SH-SY5Y (cell line): ENCODE measurements around the gene ANKRD63.
A peak's percentile ranks its signal among the peaks of the same experiment; 100 is the strongest.

ENCODE experiments used
- GATA2 ChIP-seq: IDR thresholded peaks from 2 replicates; pipeline ENCODE4 v1.6.1; 2011; ENCODE audit warnings: mild to moderate bottlenecking, low read depth, low read length
- GATA3 ChIP-seq: IDR thresholded peaks from 2 replicates; pipeline ENCODE4 v1.6.1; 2011; ENCODE audit warnings: low read depth, mild to moderate bottlenecking, low read length, moderate library complexity

ANKRD63 gene

GRCh38 chr15:40305281-40305680 lies 22.4 kb upstream of the ANKRD63 start:
- TF ChIP-seq GATA2: no peak
- TF ChIP-seq GATA3: no peak

DNA sequence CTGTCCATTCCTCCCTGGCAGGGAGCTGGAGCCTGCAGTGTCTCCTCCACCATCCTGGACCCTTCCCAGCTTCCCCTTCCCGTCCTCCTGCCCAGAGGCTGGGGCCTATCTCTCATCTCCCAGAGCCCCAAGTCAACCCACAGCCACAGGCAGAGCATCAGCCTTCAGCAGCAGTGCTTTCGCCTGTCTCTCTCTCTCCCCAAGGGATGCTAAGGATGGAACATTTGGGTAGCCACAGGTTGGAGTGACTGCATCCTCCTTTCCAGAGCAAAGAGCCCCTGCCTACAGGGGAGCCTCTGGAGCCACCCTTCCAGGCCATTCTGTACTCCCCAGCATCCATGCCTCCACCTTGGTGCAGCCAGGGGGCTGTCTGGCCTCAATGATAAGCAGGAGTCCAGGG lies 20.7 kb upstream of the ANKRD63 start:
- TF ChIP-seq GATA3: no peak
- no peak for TF ChIP-seq GATA2

- no peak for TF ChIP-seq GATA3
- no peak for TF ChIP-seq GATA2
These were observed 20.1 kb upstream of the ANKRD63 start for GRCh38 chr15:40302981-40303380.

- TF ChIP-seq GATA3 (no peak), GATA2 (no peak)
These were observed 19.5 kb upstream of the ANKRD63 start for GRCh38 chr15:40302288-40302886.

DNA sequence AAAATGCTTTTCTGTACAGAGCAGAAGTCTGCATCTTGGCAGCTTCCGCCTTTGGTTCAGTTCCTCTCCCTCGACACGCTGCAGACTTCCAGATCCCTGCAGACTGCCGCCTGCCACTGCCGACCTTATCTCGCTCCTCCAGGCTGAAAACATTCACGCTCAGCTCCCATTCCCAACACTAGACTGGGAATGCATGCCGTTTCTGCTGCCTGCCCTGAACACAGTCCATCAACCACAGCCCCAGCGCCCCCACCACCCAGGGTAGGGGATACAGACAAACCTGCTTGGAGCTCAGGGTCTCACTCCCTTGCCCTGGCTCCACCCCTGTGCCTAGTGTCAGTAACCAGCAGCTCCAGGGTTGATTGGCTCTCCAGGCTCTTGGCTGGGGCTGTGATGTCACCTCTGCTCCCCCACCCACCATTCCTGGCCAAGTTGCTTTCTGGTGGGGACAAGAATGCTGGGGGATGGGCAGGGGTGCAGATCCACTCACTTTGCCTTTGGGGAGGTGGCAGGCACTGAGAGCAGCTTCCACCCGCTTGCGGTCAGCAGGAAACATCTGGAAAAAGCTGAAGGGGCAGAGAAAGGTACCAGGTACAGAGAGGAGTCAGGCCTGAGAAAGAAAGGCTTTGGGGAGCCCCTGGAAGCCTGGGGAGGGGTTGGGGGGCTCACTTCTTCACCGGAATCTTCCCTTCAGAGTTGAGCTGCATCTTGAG lies 18.8 kb upstream of the ANKRD63 start:
- TF ChIP-seq GATA3 (no peak), GATA2 (peak; percentile 78)

- no peak for TF ChIP-seq GATA2
- no peak for TF ChIP-seq GATA3
These were observed 17.9 kb upstream of the ANKRD63 start for GRCh38 chr15:40300771-40301170.

DNA sequence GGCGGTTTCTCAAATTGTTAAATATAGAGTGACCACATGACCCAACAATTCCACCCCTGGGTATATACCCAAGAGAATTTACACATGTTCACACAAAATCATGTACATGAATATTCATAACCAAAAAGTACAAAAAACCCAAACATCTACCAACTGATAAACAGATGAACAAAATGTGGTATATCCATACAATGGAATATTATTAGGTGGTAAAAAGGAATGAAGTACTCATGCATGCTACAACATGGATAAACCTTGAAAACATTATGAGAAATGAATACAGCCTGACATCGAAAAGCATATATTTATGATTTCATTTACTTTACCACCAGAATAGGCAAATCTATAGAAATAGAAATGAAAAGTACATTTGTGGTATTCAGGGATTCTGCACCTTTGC lies 17.5 kb upstream of the ANKRD63 start:
- TF ChIP-seq GATA3 (no peak), GATA2 (no peak)

DNA sequence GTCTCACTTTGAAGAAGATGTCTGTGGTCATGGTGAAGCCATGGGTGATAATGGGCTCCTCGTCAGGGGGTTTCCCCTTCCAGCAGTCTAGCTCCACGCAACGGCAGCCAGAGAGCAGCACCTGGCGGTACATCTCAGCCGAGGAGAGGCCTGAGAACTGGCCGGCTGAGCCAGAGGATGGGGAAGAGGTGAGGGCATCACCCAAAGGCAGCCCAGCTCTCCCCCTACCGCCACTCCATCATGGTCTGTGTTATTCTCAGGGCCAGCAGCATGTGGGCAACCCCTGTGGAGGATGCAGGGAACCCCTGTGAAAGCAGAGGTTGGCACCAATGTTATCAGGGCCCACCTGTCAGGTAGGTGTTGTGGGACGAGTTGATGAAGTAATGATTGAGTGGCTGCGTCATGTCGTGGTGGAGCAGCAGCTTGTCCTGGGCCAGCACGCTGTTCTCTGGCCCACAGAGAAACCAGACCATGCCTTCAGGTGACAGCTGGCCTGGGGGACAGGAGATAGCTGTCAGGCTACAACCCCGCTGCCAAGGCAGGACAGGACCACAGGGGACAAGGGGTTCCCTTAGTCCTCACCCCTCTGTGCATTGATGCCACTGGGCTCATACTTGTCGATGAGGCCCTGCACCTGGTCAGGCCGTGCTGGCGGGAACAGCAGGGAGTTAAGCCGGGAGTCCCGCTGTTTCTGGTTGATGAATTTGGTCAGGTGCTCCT lies 15.5 kb upstream of the ANKRD63 start:
- TF ChIP-seq GATA3: no peak
- no peak for TF ChIP-seq GATA2

GRCh38 chr15:40297356-40297755 lies 14.5 kb upstream of the ANKRD63 start:
- no peak for TF ChIP-seq GATA2
- TF ChIP-seq GATA3: no peak

GRCh38 chr15:40296561-40297230 lies 13.8 kb upstream of the ANKRD63 start:
- TF ChIP-seq GATA2 (no peak), GATA3 (no peak)

DNA sequence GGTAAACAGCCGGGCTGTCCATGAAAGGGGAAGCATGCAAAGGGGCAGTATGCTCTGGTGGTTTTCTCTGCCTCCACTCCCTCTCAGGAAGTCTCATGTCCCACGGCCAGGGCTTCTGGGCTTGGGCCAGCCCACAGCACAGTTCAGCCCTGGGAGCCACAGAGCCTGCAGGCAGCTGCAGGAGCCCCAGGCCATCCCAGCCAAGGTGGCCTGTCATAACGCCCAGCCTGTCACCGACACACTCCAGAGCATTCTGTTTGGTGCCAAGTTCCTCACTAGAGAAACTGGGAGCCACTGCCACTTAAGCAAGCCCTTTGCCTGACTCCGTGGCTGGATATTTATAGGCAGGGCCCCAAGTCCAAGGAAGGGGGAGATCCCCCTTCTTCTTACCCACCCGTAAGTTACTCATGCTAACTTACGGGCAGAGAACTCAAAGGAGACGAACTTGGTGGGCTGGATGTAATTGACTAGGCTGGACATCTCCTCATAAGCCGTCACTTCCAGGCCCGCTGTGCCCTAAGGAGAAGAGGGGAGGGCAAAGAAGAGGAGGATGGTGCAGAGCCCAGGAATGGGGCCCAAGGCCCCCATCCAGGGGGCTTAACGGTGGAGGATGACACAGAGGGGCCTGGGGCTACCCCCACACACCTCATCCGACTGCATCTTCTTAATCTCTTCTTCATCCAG lies 13.2 kb upstream of the ANKRD63 start:
- TF ChIP-seq GATA2 (no peak), GATA3 (no peak)

- TF ChIP-seq GATA3 (no peak), GATA2 (no peak)
These were observed 12.4 kb upstream of the ANKRD63 start for GRCh38 chr15:40295297-40295696.

DNA sequence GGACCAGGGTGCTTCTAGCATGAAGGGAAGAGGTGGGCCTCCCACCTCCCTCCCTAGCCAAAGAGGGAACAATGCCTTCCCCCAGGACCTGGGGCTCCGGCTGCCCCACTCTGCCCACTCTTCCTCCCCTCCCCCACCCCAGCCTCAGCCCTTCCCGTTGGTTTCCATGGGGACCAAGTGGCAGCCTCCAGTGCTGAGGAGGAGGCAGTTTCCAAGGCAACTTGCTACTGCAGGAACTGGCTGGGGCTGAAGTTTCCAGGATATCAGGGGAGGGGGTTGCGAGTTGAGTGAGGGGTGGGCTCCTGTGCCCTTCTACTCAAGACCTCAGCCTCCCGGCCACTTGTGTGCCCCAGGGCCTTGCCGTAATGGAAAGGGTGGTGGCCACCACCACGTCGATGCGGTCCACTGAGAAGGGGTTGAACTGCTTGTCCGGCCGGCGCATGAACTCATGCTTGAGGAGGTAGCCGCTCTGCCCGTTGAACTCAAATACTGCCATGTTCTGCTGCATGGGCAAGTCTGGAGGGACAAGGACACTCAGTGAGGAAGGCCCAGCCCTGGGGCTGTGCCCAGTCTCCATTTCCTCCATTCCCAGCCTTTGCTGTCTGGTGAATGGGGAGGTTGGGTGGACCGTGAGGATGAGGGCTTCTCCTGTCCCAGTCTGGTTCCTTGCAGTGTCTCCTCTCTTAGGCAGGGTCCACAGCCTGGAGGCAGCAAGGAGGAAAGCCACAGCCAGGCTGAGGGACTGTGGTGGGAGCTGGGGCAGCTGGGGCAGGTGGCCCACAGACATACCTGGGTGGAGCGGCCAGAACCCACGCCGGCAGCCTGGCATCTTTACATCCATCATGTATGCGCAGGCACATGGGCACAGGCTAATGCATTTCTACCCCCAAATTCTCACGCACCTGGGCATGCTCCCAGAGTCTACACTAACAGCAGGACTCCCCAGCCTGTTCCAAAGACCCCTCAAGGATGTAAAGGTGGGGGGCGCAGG lies 11.3 kb upstream of the ANKRD63 start:
- TF ChIP-seq GATA2: no peak
- no peak for TF ChIP-seq GATA3

DNA sequence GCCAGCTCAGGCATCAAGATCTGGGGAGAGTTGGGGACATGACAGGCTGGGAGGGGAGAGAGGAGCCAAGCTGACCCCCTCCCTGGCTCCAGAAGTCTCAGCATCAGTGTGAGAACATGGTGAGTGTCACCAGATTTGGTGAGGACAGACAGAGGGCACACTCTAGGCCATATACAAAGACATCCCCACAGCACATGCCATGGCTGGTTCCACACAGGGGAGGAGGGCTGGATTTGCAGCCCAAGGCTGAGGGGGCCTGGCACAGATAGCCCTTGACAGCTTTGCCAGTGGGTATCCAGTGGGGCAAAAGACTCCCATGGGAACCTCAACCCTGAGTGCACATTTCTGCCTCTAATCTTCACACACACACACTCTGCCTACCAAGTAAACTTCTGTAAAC lies 10.1 kb upstream of the ANKRD63 start:
- no peak for TF ChIP-seq GATA3
- TF ChIP-seq GATA2: no peak
